ENCODE measurements around the gene AGBL5.

DNA sequence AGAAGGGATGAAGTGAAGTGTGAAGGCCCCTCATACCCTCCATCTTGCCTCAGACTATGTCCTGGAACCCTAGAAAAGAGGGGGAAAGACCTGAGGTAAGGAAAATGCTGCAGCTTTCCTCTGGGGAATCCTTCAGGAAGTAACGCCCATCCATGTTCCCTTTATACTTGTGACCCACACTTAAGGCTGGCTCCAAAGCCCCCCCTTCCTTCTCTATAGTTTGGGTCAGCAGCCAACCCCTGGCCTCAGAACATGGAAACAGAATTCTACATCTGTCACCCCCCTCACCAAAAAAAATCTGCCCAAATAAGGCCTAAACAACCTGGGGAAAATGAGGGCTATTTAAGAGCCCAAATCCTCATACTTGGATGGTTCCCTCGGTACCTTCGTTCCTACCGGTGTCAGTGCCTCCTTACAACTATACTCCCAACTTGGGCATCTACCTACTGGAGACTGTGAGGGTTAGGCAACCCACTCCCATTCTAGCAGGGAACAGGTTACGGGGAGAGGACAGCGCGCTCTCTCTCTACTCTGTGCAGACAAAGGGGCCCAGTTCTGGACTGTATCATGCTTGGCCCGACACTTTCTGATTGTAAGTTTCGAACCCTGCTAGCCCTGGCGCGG is 19.3 kb downstream of the AGBL5 start:
- TF ChIP-seq, protein P1, sequence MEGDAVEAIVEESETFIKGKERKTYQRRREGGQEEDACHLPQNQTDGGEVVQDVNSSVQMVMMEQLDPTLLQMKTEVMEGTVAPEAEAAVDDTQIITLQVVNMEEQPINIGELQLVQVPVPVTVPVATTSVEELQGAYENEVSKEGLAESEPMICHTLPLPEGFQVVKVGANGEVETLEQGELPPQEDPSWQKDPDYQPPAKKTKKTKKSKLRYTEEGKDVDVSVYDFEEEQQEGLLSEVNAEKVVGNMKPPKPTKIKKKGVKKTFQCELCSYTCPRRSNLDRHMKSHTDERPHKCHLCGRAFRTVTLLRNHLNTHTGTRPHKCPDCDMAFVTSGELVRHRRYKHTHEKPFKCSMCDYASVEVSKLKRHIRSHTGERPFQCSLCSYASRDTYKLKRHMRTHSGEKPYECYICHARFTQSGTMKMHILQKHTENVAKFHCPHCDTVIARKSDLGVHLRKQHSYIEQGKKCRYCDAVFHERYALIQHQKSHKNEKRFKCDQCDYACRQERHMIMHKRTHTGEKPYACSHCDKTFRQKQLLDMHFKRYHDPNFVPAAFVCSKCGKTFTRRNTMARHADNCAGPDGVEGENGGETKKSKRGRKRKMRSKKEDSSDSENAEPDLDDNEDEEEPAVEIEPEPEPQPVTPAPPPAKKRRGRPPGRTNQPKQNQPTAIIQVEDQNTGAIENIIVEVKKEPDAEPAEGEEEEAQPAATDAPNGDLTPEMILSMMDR (IDR thresholded peaks at IDR 0.05): no peak
- TF ChIP-seq ZFX (IDR thresholded peaks at IDR 0.05; ENCODE audit: borderline replicate concordance): no peak

Measured in 22Rv1 (cell line).